ENCODE measurements around the gene AQP12B. TPM values are rescaled to one million over a fixed set of nuclear protein-coding genes. Genes with fewer than 3 reads are reported as not detected.

The AQP12B gene
- total RNA-seq, 1 donor from 2014 or later, result not detected

GRCh38 chr2:240725266-240725665 lies 42.6 kb upstream of the AQP12B start:
- Mint-ChIP-seq H3K4me1 (ENCODE audit: unreplicated experiment) (no peaks in the 10 kb centered on the region), H3K36me3 (ENCODE audit: low read depth, unreplicated experiment) (peaks cover 5% of the 10 kb centered on the region), H3K27me3 (ENCODE audit: unreplicated experiment) (peaks cover 2% of the 10 kb centered on the region), H3K4me3 (ENCODE audit: unreplicated experiment) (no peak overlapping the region), H3K9me3 (ENCODE audit: unreplicated experiment) (no peaks in the 10 kb centered on the region), H3K27ac (ENCODE audit: unreplicated experiment) (no peak overlapping the region)
- TF ChIP-seq CTCF (IDR thresholded peaks at IDR 0.05; ENCODE audit: unreplicated experiment), result no peak
- no peak for DNase-seq (ENCODE audit: low spot score)

GRCh38 chr2:240724431-240724830 lies 41.7 kb upstream of the AQP12B start:
- peaks cover 2% of the 10 kb centered on the region for H3K27me3 Mint-ChIP-seq (ENCODE audit: unreplicated experiment)
- H3K4me1 Mint-ChIP-seq (ENCODE audit: unreplicated experiment), result no peaks in the 10 kb centered on the region
- no peak for DNase-seq (ENCODE audit: low spot score)
- no peak for TF ChIP-seq CTCF (IDR thresholded peaks at IDR 0.05; ENCODE audit: unreplicated experiment)
- H3K27ac Mint-ChIP-seq (ENCODE audit: unreplicated experiment), result no peak overlapping the region
- H3K9me3 Mint-ChIP-seq (ENCODE audit: unreplicated experiment), result no peaks in the 10 kb centered on the region
- no peak overlapping the region for H3K4me3 Mint-ChIP-seq (ENCODE audit: unreplicated experiment)
- H3K36me3 Mint-ChIP-seq (ENCODE audit: low read depth, unreplicated experiment), result peaks cover 5% of the 10 kb centered on the region

- Mint-ChIP-seq H3K4me1 (ENCODE audit: unreplicated experiment) (no peaks in the 10 kb centered on the region), H3K9me3 (ENCODE audit: unreplicated experiment) (no peaks in the 10 kb centered on the region), H3K27me3 (ENCODE audit: unreplicated experiment) (peaks cover 2% of the 10 kb centered on the region), H3K27ac (ENCODE audit: unreplicated experiment) (no peak overlapping the region), H3K4me3 (ENCODE audit: unreplicated experiment) (no peak overlapping the region), H3K36me3 (ENCODE audit: low read depth, unreplicated experiment) (peaks cover 5% of the 10 kb centered on the region)
- DNase-seq (ENCODE audit: low spot score), result no peak
- TF ChIP-seq CTCF (IDR thresholded peaks at IDR 0.05; ENCODE audit: unreplicated experiment), result no peak
These were observed 41.2 kb upstream of the AQP12B start for GRCh38 chr2:240723851-240724250.

GRCh38 chr2:240722796-240723735 lies 40.4 kb upstream of the AQP12B start:
- Mint-ChIP-seq H3K4me1 (ENCODE audit: unreplicated experiment) (no peaks in the 10 kb centered on the region), H3K9me3 (ENCODE audit: unreplicated experiment) (no peaks in the 10 kb centered on the region), H3K27me3 (ENCODE audit: unreplicated experiment) (peaks cover 2% of the 10 kb centered on the region), H3K36me3 (ENCODE audit: low read depth, unreplicated experiment) (peaks cover 5% of the 10 kb centered on the region), H3K27ac (ENCODE audit: unreplicated experiment) (no peak overlapping the region), H3K4me3 (ENCODE audit: unreplicated experiment) (no peak overlapping the region)
- DNase-seq (ENCODE audit: low spot score), result no peak
- TF ChIP-seq CTCF (IDR thresholded peaks at IDR 0.05; ENCODE audit: unreplicated experiment), result no peak

GRCh38 chr2:240722376-240722775 lies 39.7 kb upstream of the AQP12B start:
- Mint-ChIP-seq H3K36me3 (ENCODE audit: low read depth, unreplicated experiment) (peaks cover 5% of the 10 kb centered on the region), H3K27me3 (ENCODE audit: unreplicated experiment) (peaks cover 2% of the 10 kb centered on the region), H3K4me1 (ENCODE audit: unreplicated experiment) (no peaks in the 10 kb centered on the region), H3K4me3 (ENCODE audit: unreplicated experiment) (no peak overlapping the region), H3K27ac (ENCODE audit: unreplicated experiment) (no peak overlapping the region), H3K9me3 (ENCODE audit: unreplicated experiment) (no peaks in the 10 kb centered on the region)
- no peak for TF ChIP-seq CTCF (IDR thresholded peaks at IDR 0.05; ENCODE audit: unreplicated experiment)
- no peak for DNase-seq (ENCODE audit: low spot score)

Measured in endothelial cell (in vitro differentiated cells).